Psoas muscle (tissue), 8 donors: Measurements from ENCODE around the gene ISG20L2. TPM values are rescaled to one million over a fixed set of nuclear protein-coding genes. Genes with fewer than 3 reads are reported as not detected.

Experiments
- ATAC-seq, 4 donors: fragments of 200-7000 bp; cut with Tn5 transposase; one replicate each; pipeline ENCODE4 v1.9.1; 2020; ENCODE audit warnings: moderate library complexity in 3 of 4, mild to moderate bottlenecking in 2 of 4
- DNase-seq, 2 donors: peaks; one replicate each; pipeline ENCODE4 v3.0.0-alpha.2; 2020
- H3K27ac ChIP-seq: fragments of 200-600 bp; one replicate; pipeline ENCODE4 v1.8.0; 2022
- H3K27me3 ChIP-seq, 3 donors: fragments of 200-600 bp in 1 of 3; one replicate each; pipeline versions ENCODE4 v1.6.1 to v1.8.0; 2013 to 2022; ENCODE audit warnings: low read length in 2 of 3, mild to moderate bottlenecking in 2 of 3, moderate library complexity in 1 of 3; ENCODE audit not compliant: insufficient read depth in 3 of 3
- H3K36me3 ChIP-seq, 2 donors: fragments of 200-600 bp in 1 of 2; one replicate each; pipeline versions ENCODE4 v1.6.1 to v1.8.0; 2013 to 2022; ENCODE audit warnings: low read depth in 1 of 2, mild to moderate bottlenecking in 1 of 2, moderate library complexity in 1 of 2; ENCODE audit not compliant: insufficient read depth in 1 of 2
- H3K4me1 ChIP-seq: fragments of 200-600 bp; one replicate; pipeline ENCODE4 v1.8.0; 2022
- H3K4me3 ChIP-seq: fragments of 200-600 bp; one replicate; pipeline ENCODE4 v1.8.0; 2022; ENCODE audit warnings: mild to moderate bottlenecking
- H3K9me3 ChIP-seq: fragments of 200-600 bp; one replicate; pipeline ENCODE4 v1.8.0; 2022
- CTCF ChIP-seq: fragments of 200-600 bp; IDR thresholded peaks from one replicate; pipeline ENCODE4 v1.8.0; 2022; ENCODE audit warnings: antibody characterized with exemption
- WGBS, 3 donors: extraction: QIAGEN DNeasy Blood & Tissue Kit; methylation state at CpG; one replicate each; pipeline versions ENCODE4 v1.1.6 to v1.1.7; 2013; 5-methylcytosine and 5-hydroxymethylcytosine counted together
- intact Hi-C, 2 donors: fragments of 100-400 bp; cut with DNase I; formaldehyde crosslinking; loops; one replicate each; pipeline versions ENCODE4 v1.11.0 to v1.14.2; 2022
- long read RNA-seq, 2 donors: library from polyadenylated mRNA; unstranded; transcript quantifications; one replicate each; pipeline ENCODE4 v2.0.0, GENCODE V29; 2021
- polyA plus RNA-seq, 3 donors: library from polyadenylated mRNA; stranded (reverse); fragments of 200-250 nt; gene quantifications; one replicate each; pipeline ENCODE4 v1.2.3, GENCODE V29; 2013
- total RNA-seq, 4 donors: library from RNA; stranded (reverse); fragmentation: NEBNext Ultra II Directional in 2 of 4; extraction: Animal tissue kit (Norgen Biotek cat#: 25700) in 2 of 4; gene quantifications; one replicate each; pipeline versions ENCODE4 v1.2.1 to v1.2.4, GENCODE V29; 2021 to 2023
- donor health status: healthy with polysubstance abuse.
- donor health status: DM: no; HTN: no; CAD: no; lungs with moderate emphysema.
- donor health status: Bipolar disorder and iron deficiency.
- donor health status: healthy.
- donor health status: DM: yes; HTN: yes; CAD: no.
- donor health status: DM: no; HTN: no; CAD: no.
- donor health status: DM: no; HTN: no; CAD: no.
- donor health status: DM: yes; HTN: yes; CAD: no.

ISG20L2 gene, protein sequence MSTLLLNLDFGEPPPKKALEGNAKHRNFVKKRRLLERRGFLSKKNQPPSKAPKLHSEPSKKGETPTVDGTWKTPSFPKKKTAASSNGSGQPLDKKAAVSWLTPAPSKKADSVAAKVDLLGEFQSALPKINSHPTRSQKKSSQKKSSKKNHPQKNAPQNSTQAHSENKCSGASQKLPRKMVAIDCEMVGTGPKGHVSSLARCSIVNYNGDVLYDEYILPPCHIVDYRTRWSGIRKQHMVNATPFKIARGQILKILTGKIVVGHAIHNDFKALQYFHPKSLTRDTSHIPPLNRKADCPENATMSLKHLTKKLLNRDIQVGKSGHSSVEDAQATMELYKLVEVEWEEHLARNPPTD
- total RNA-seq (10 to 100 TPM in 3 of 4 donors, 1 to 10 TPM in 1; 7.4 to 19.8 (median 16.5) TPM), polyA plus RNA-seq (10 to 100 TPM in 2 of 3 donors, 1 to 10 TPM in 1; 7.6 to 20.4 (median 20.2) TPM)
- long read RNA-seq, donor 1, partial matches to known transcripts: 3 of 7 reads
- long read RNA-seq, donor 1, other reads (novel, unspliced or antisense): 0 of 7 reads
- long read RNA-seq, donor 2, transcript ISG20L2-202 (4 exons, 2,310 nt): major isoform, 5 of 17 reads
- long read RNA-seq, donor 2, transcript ISG20L2-201 (3 exons, 3,303 nt): major isoform, 5 of 17 reads
- long read RNA-seq, donor 2, partial matches to known transcripts: 2 of 17 reads
- long read RNA-seq, donor 2, other reads (novel, unspliced or antisense): 5 of 17 reads

- H3K27ac ChIP-seq: peak within 1 kb of the TSS; percentile 99
- H3K36me3 ChIP-seq: peaks cover 9 to 51% of the 10 kb centered on the region in 2 donors
- DNase-seq: peak; percentile 97 to 99
- H3K9me3 ChIP-seq: no peaks in the 10 kb centered on the region
- WGBS, 3 donors: 2% methylated on average over 46 to 57 of the region's 57 CpGs
- no peak for TF ChIP-seq CTCF
- ATAC-seq: peak; percentile 92 to 94 (median 94)
- no peaks in the 10 kb centered on the region for H3K27me3 ChIP-seq
- peak within 1 kb of the TSS; percentile 80 for H3K4me3 ChIP-seq
- peaks cover 45% of the 10 kb centered on the region for H3K4me1 ChIP-seq
- intact Hi-C loops: loop anchor here (2.0 to 5.0 kb wide), 2 partner anchors 38 to 40 kb away; partner anchors contain the start of gene PRCC (in 1 of the 2)
Observed at GRCh38 chr1:156728599-156729462, at the start of gene ISG20L2. TSS of gene ISG20L2 (minus strand) at chr1:156728766. CDS start at chr1:156727652, 1,114 bp downstream.

DNA sequence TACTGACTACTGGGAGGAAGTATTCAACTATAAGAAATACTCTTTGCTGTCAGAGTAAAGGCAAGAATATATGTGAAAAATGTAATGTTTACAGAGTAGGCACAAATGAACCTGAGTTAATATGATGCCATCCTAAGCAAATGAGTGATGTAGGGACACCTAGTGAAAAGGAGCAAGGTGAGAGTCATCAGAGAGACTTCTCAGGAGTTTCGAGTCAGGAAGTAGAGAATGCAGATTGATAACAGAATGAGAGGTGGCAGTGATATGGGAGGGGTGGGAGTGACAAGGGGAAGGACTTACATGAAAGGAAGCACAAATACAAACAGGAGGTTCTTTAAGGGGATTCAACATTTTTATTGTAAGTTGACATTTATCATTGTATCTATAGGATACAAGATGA is 49.0 kb upstream of the ISG20L2 start:
- ATAC-seq: no peak
- no peaks in the 10 kb centered on the region for H3K27me3 ChIP-seq

GRCh38 chr1:156776942-156777341 is 48.4 kb upstream of the ISG20L2 start:
- Histone ChIP-seq H3K4me1 (peaks cover 47% of the 10 kb centered on the region), H3K27ac (no peak overlapping the region), H3K36me3 (peaks cover 4 to 5% of the 10 kb centered on the region in 2 donors), H3K9me3 (no peaks in the 10 kb centered on the region), H3K4me3 (no peak overlapping the region), H3K27me3 (no peaks in the 10 kb centered on the region)
- TF ChIP-seq CTCF: no peak
- DNase-seq: no peak
- intact Hi-C loops: no loop called here
- ATAC-seq: peak in 1 of 4 donors; percentile 20
- 45 to 59% (median 50%) methylated on average over 4 of the region's 4 CpGs for WGBS, 3 donors

More for the DNA sequence above, 49.0 kb upstream of the ISG20L2 start:
- Histone ChIP-seq H3K4me1 (peaks cover 43% of the 10 kb centered on the region), H3K27ac (no peak overlapping the region), H3K36me3 (peaks cover 5 to 6% of the 10 kb centered on the region in 2 donors), H3K9me3 (no peaks in the 10 kb centered on the region), H3K4me3 (no peak overlapping the region)
- intact Hi-C loops: no loop called here
- TF ChIP-seq CTCF: no peak
- 55 to 74% (median 69%) methylated on average over 1 of the region's 1 CpG for WGBS, 3 donors
- no peak for DNase-seq

GRCh38 chr1:156775799-156776198 is 47.2 kb upstream of the ISG20L2 start:
- WGBS, 3 donors: 79 to 86% (median 85%) methylated on average over 5 of the region's 5 CpGs
- H3K27ac ChIP-seq: no peak overlapping the region
- no peak overlapping the region for H3K4me3 ChIP-seq
- no peaks in the 10 kb centered on the region for H3K9me3 ChIP-seq
- H3K27me3 ChIP-seq: no peaks in the 10 kb centered on the region
- no peak for TF ChIP-seq CTCF
- intact Hi-C loops: no loop called here
- H3K36me3 ChIP-seq: peaks cover 0 to 12% of the 10 kb centered on the region in 2 donors
- DNase-seq (no peak), ATAC-seq (peak in 3 of 4 donors; percentile 29 to 34 (median 30))
- peaks cover 49% of the 10 kb centered on the region for H3K4me1 ChIP-seq
